ENCODE results near the gene PLXDC2.

DNA sequence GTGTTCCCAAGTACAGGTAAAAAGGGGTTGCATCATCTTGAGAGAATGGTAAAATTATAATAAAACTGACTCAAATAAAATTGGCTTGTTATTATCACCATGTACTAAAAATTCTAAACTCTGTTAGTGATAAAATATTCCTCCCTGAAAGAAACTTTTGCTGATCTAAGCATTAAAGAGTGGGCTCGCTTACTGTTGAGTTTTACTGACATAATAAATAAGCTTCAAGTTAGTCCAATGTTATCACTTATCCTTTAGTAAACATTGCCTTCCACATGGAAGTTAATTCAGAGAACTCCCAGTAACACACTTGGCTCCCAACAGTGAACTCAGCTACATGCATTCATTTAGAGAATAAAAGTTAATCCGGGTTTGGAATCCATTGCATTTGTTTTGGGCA lies 456.4 kb downstream of the PLXDC2 start:
- TF ChIP-seq, protein P1, sequence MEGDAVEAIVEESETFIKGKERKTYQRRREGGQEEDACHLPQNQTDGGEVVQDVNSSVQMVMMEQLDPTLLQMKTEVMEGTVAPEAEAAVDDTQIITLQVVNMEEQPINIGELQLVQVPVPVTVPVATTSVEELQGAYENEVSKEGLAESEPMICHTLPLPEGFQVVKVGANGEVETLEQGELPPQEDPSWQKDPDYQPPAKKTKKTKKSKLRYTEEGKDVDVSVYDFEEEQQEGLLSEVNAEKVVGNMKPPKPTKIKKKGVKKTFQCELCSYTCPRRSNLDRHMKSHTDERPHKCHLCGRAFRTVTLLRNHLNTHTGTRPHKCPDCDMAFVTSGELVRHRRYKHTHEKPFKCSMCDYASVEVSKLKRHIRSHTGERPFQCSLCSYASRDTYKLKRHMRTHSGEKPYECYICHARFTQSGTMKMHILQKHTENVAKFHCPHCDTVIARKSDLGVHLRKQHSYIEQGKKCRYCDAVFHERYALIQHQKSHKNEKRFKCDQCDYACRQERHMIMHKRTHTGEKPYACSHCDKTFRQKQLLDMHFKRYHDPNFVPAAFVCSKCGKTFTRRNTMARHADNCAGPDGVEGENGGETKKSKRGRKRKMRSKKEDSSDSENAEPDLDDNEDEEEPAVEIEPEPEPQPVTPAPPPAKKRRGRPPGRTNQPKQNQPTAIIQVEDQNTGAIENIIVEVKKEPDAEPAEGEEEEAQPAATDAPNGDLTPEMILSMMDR (IDR thresholded peaks at IDR 0.05), result no peak
- no peak for TF ChIP-seq POLR2A (IDR thresholded peaks at IDR 0.05)
